ENCODE results near the gene RALBP1. TPM values are rescaled to one million over a fixed set of nuclear protein-coding genes. Genes with fewer than 3 reads are reported as not detected.
"Not testable (repeated sequence)": the region's sequence is repeated elsewhere in the genome, so short reads cannot be mapped to it uniquely, and the experiment has no call there.

RALBP1 gene
- total RNA-seq: 48.7 TPM
- long read RNA-seq, full-length matches to known transcripts: 35 of 54 reads
- long read RNA-seq, partial matches to known transcripts: 19 of 54 reads
- long read RNA-seq, other reads (novel, unspliced or antisense): 0 of 54 reads

DNA sequence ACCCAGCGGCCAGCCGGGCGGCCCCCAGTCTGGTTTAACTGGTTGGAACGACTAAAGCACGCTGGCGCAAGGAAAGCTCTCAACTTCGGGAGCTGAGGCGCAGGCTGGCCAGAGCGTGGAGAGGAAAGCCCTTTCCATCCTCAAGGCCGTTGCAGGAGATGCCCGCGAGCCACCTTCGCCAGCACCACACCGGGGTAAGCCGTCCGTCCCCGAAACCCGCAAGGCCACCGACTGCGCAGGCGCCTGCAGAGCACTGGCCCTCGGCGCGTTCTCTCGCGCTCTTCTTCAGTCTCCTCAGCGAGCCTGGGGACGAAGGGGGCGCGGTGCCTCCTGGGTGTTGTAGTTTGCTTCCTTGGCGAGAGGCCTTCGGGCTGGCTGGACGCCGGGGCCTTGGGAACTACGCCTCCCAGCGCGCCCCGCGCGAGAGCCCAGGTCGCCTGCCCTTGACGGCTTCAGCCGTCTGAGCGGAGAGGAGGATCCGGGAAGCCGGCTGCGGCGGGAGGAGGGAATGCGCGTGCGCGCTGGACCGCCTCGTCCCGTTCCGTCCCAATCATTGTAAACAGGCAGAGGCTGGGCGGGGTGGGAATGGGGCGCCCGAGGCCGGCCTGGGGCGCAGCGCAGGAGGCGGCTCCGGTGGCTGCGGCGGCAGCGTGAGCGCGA is at the start of gene RALBP1:
Gene RALBP1 (plus strand): TSS at position 531 of the 660 bp plus-strand sequence. CDS start 37,533 bp downstream, outside the sequence.
- intact Hi-C loops (cut with DNase I): loop anchor here (2.0 to 10.0 kb wide), 3 partner anchors 42 to 200 kb away; partner anchors contain the start of gene TWSG1
- DNase-seq (ENCODE audit: missing footprints) (peak; percentile 100), ATAC-seq (peak; percentile 99)

- no peak for ATAC-seq
- intact Hi-C loops (cut with DNase I): no loop called here
- DNase-seq (ENCODE audit: missing footprints): peak; percentile 62
Measured at GRCh38 chr18:9426753-9427152, 48.6 kb upstream of the RALBP1 start.

GRCh38 chr18:9428301-9428706 is 47.0 kb upstream of the RALBP1 start:
- DNase-seq (ENCODE audit: missing footprints): no peak
- ATAC-seq: peak; percentile 39
- intact Hi-C loops (cut with DNase I): no loop called here

DNA sequence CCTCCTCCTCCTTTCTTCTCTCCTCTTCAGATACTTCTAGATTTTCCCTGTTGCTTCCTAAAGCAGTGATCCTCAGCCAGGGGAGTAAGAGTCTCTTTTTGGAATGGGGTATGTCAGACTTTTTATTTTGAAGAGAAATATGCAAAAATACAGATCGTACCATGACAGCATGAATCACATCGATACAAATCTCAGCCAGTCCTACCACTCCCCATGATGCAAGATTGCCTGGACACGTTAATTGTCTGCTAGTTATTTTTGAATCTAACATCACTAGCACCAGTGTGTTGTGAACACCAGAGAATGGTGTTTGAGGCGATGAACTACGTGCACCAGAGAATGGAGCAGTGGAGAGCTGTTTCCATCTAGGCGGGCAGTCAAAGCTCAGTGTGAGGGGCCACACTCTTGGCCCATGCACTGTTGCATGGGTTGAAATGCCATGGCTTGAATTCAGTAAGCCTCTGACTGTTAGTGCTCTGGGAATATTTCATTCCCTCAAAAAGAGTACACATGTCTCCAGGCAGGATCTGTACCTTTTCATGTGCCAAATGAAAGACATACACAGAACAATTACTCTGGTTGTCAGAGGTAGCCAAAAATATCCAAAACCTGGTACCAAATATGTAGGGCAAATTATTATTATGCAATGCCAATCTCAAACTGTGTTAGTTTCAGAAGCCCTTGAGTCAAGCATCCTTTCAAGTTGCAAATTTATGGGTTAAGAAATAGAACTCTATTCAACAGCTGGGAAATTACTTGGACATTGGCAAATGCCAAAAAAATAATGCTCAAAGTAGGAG is 46.3 kb upstream of the RALBP1 start:
- ATAC-seq (peak; percentile 34), DNase-seq (ENCODE audit: missing footprints) (no peak)
- intact Hi-C loops (cut with DNase I): no loop called here

DNA sequence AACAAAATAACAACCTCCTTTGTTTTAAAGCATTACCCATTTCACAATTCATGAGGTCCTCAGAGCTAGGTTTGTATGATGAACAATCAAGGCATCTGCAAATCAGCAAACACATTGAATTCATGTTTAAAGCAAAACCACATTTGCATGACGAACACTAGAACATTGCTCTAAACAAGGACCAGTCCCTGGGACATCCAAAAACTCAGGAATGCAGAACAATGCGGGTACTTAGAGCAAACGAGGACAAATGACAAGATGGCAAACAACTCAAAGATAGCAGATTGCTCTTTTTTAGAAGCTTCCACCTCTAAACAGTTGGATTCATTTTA is 45.7 kb upstream of the RALBP1 start:
- intact Hi-C loops (cut with DNase I): no loop called here
- DNase-seq (ENCODE audit: missing footprints) (no peak), ATAC-seq (no peak)

DNA sequence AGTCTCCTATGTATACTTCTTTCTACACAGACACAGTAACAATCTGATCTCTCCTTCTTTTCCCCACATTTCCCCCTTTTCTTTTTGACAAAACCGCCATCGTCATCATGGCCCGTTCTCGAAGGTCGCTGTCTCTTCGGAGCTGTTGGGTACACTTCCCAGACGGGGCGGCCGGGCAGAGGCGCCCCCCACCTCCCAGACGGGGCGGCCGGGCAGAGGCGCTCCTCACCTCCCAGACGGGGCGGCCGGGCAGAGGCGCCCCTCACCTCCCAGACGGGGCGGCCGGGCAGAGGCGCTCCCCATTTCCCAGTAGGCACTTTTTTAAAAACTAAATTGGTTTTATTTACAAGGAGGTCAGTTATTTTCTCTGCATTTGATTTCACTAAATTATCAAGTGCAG is 45.0 kb upstream of the RALBP1 start:
- intact Hi-C loops (cut with DNase I); DNase-seq (ENCODE audit: missing footprints); ATAC-seq: not testable (repeated sequence)

GRCh38 chr18:9431296-9431695 is 44.0 kb upstream of the RALBP1 start:
- intact Hi-C loops (cut with DNase I): no loop called here
- DNase-seq (ENCODE audit: missing footprints) (no peak), ATAC-seq (no peak)

DNA sequence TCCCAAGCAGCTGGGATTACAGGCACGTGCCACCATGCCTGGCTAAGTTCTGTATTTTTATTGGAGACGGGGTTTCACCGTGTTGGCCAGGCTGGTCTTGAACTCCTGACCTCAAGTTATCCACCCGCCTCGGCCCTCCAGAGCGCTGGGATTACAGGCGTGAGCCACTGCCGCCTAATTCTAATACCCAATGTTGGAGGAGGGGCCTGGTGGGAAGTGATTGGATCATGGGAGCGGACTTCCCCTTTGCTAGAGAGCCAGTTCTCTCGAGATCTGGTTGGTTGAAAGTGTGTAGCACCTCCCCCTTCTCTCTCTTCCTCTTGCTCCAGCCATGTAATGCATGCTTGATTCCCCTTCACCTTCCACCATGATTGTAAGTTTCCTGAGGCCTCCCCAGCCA is 42.2 kb upstream of the RALBP1 start:
- intact Hi-C loops (cut with DNase I); DNase-seq (ENCODE audit: missing footprints); ATAC-seq: not testable (repeated sequence)

GRCh38 chr18:9433671-9434121 is 41.6 kb upstream of the RALBP1 start:
- ATAC-seq (no peak), DNase-seq (ENCODE audit: missing footprints) (no peak)
- intact Hi-C loops (cut with DNase I): no loop called here

DNA sequence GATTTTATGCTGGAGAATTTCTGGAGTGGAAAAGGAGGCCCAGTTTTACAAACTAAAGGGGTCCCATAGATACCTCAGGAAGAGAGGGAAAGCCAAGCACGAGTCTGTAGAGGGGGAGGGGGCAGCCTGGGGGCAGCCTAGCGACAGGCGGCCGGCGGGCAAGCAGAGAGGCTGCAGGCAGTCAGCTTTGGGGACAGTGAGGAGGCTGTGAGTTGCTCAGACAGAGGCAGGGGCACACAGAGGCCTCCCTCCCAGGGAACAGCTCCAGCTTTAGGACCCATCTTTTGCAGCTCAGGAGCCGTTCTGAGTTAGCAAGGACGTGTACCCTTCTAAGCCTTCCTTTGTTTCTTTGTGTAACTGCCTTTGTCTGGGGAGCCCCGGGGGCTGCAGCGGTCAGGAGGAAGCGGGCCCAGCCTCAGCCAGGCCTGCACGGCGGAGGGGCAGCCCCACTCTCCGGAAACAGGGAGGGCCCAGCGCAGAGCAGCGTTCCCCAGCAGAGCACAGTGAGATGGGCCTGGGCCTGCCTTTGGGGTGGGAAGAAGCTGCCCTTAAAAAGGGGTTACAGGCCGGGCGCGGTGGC is 41.1 kb upstream of the RALBP1 start:
- intact Hi-C loops (cut with DNase I): no loop called here
- DNase-seq (ENCODE audit: missing footprints) (no peak), ATAC-seq (no peak)

- intact Hi-C loops (cut with DNase I): no loop called here
- ATAC-seq (no peak), DNase-seq (ENCODE audit: missing footprints) (no peak)
Measured at GRCh38 chr18:9435041-9435440, 40.3 kb upstream of the RALBP1 start.

DNA sequence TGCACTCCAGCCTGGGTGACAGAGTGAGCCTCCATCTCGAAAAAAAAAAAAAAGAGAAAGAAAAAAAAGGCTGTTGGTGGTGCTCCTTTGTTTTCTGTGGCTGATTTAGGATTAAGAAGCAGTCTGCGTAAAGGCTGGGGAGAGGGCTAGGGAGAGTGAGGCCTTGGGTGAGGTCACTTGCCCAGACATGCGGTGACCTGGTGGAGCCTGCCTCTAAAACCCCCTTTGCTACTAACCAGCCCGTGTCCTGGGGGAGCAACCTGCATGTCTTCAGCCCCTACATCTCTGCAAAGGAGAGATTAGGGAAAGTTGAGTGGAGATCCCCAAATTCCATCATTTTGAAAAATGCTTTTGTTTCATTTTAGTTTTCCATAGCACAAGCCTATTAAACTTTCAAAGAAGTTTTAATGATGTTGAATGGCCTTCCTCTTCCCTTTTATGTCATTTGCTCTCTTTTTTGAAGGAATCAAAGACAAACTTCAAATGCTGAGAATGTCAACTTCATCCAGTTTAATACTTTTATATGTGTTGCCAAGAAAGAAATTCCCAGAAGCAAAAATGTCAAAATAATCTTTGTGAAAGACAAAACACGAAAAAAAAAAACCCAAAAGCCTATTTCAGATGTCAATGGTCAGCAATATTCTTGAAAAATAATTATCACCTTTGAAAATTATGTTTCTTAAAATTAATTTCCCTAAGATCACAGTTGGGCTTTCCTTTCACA is 38.9 kb upstream of the RALBP1 start:
- no peak for DNase-seq (ENCODE audit: missing footprints)
- intact Hi-C loops (cut with DNase I): no loop called here
- no peak for ATAC-seq

DNA sequence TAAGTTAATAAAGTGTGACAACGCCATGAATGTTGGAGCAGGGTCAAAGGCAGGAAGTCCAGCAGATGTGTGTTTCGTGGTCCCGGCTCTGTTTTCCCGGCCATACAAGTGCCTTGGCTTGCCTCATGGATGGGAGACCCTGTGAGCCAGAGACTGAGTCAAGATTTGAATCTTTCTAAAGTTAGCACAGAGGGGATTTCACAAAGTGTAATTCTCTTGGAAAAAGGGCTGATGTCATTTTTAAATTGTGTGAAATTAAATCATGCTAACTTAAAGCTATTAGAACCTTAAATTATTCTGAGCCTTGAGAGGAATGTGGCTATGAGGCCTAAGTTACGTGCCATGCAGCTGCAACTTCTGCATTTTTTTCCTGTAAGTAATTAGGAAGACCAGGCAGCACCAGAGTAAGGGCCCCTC is 38.3 kb upstream of the RALBP1 start:
- DNase-seq (ENCODE audit: missing footprints) (no peak), ATAC-seq (peak; percentile 64)
- intact Hi-C loops (cut with DNase I): no loop called here

GRCh38 chr18:9437672-9438071 is 37.6 kb upstream of the RALBP1 start:
- intact Hi-C loops (cut with DNase I): no loop called here
- DNase-seq (ENCODE audit: missing footprints) (no peak), ATAC-seq (no peak)

GRCh38 chr18:9441061-9441460 is 34.3 kb upstream of the RALBP1 start:
- DNase-seq (ENCODE audit: missing footprints): no peak
- intact Hi-C loops (cut with DNase I): no loop called here
- no peak for ATAC-seq

DNA sequence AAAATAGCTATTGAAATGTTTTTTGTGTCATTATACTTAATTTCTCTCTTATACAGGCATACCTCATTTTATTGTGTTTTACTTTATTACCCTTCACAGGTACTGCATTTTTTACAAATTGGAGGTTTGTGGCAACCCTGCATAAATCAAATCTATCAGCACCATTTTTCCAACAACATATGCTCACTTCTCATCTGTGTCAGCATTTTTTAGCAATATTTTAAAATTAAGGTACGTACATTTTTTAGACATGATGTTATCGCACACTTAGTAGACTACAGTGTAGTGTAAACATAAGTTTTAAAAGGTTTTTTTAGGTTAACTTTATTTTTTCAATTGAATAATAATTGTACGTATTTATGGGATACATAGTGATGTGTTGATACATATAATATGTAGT is 30.8 kb upstream of the RALBP1 start:
- no peak for ATAC-seq
- DNase-seq (ENCODE audit: missing footprints): no peak
- intact Hi-C loops (cut with DNase I): no loop called here

- DNase-seq (ENCODE audit: missing footprints) (no peak), ATAC-seq (no peak)
- intact Hi-C loops (cut with DNase I): no loop called here
Measured at GRCh38 chr18:9446839-9447238, 28.5 kb upstream of the RALBP1 start.

DNA sequence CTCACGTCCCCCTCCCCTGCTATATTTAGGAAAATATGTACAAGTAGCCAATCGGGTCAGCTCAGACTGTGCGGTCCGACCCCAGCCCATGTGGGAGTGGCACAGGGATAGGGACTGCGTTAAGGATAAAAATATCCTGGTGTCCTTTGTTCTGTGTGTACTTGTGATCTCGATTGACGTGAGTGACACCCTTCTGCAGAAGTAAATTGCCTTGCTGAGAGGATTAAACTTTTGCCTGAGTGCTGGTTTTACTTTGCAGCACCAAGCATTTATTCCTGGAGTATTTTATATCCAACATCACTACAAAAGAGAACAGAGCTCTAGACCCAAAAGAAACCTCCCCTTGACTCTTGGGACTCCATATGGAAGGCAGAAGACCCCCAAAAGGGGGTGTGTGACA is 28.0 kb upstream of the RALBP1 start:
- ATAC-seq: no peak
- no peak for DNase-seq (ENCODE audit: missing footprints)
- intact Hi-C loops (cut with DNase I): no loop called here

Data from Right ventricle myocardium inferior (tissue), 1 donor.